Muscle layer of colon (tissue), 2 donors: ENCODE results near the gene ZSCAN26.
A peak's percentile ranks its signal among the peaks of the same experiment; 100 is the strongest.

Experiments
- H3K27ac ChIP-seq: one replicate; pipeline ENCODE4 v1.7.0; 2013; ENCODE audit warnings: low read depth, mild to moderate bottlenecking, low read length, moderate library complexity
- H3K27me3 ChIP-seq, 2 donors: one replicate each; pipeline ENCODE4 v1.7.0; 2013; ENCODE audit warnings: low read length in 2 of 2, mild to moderate bottlenecking in 2 of 2; ENCODE audit not compliant: insufficient read depth in 2 of 2, control insufficient read depth in 1 of 2
- H3K36me3 ChIP-seq: one replicate; pipeline ENCODE4 v1.7.0; 2013; ENCODE audit warnings: mild to moderate bottlenecking, low read length; ENCODE audit not compliant: insufficient read depth
- H3K4me1 ChIP-seq: one replicate; pipeline ENCODE4 v1.7.0; 2013; ENCODE audit warnings: mild to moderate bottlenecking, low read length; ENCODE audit not compliant: insufficient read depth
- H3K4me3 ChIP-seq, 2 donors: one replicate each; pipeline ENCODE4 v1.7.0; 2013; ENCODE audit warnings: low read length in 2 of 2, low read depth in 1 of 2, mild to moderate bottlenecking in 1 of 2, moderate library complexity in 1 of 2
- H3K9ac ChIP-seq: one replicate; pipeline ENCODE4 v1.7.0; 2013; ENCODE audit warnings: low read length
- H3K9me3 ChIP-seq: one replicate; pipeline ENCODE4 v1.7.0; 2013; ENCODE audit warnings: mild to moderate bottlenecking, low read length
- donor health status: abdominal sarcoma.
- donor health status: Adenocarcinoma of cecum.

ZSCAN26 gene

DNA sequence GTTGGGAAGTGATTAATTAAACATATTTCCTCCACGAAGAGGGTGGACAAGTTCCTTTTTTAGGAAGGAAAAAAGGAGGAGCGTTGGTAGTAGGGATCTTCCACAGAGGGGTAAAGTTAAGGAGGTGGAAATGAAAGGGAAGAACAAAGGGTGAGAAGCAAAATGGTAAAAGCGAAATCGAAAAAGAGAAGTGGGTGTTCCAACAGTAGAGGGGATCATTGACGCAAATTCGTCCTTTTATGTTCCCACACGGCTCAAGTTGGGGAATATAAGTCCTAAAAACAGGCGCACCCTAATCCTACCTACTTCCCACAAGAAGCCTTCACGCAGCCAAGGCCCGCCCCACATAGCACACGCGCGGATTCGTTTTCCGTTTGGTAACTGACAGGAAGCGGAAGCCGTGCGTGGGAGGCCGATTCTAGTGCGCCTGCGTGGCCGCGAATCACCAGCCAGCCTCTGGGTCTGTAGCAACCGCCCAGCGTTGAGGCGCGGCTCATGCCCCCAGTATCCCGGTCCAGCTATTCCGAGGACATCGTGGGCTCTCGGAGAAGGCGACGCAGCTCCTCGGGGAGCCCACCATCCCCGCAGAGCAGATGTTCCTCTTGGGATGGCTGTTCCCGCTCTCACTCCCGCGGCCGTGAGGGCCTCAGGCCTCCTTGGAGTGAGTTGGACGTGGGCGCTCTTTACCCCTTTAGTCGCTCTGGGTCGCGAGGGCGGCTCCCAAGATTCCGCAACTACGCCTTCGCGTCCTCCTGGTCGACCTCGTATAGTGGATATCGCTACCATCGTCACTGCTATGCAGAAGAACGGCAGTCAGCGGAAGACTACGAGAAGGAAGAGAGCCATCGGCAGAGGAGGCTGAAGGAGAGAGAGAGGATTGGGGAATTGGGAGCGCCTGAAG is 7.8 kb upstream of the ZSCAN26 start, which contains the start of gene NKAPL:
Gene NKAPL, plus strand, starts transcription at position 421 of the 901 bp plus-strand sequence. Its CDS starts 75 bp downstream, at position 496.
- H3K36me3 ChIP-seq: no peaks in the 10 kb centered on the region
- H3K27ac ChIP-seq: no peak within 1 kb of the TSS
- H3K4me1 ChIP-seq: peaks cover 5% of the 10 kb centered on the region
- no peaks in the 10 kb centered on the region for H3K9me3 ChIP-seq
- H3K9ac ChIP-seq: no peak within 1 kb of the TSS
- H3K4me3 ChIP-seq: peak within 1 kb of the TSS; percentile 17 to 67
- no peaks in the 10 kb centered on the region for H3K27me3 ChIP-seq

- H3K27ac ChIP-seq: no peak overlapping the region
- H3K27me3 ChIP-seq: no peaks in the 10 kb centered on the region
- no peaks in the 10 kb centered on the region for H3K9me3 ChIP-seq
- no peak overlapping the region for H3K4me3 ChIP-seq
- peaks cover 21% of the 10 kb centered on the region for H3K4me1 ChIP-seq
- no peak overlapping the region for H3K9ac ChIP-seq
- no peaks in the 10 kb centered on the region for H3K36me3 ChIP-seq
Measured at GRCh38 chr6:28263922-28264321, 3.0 kb upstream of the ZSCAN26 start.

GRCh38 chr6:28264834-28265401 is 2.0 kb upstream of the ZSCAN26 start:
- Histone ChIP-seq H3K36me3 (no peaks in the 10 kb centered on the region), H3K9me3 (no peaks in the 10 kb centered on the region), H3K27ac (no peak overlapping the region), H3K9ac (no peak overlapping the region), H3K4me1 (peaks cover 16% of the 10 kb centered on the region), H3K4me3 (no peak overlapping the region), H3K27me3 (no peaks in the 10 kb centered on the region)

DNA sequence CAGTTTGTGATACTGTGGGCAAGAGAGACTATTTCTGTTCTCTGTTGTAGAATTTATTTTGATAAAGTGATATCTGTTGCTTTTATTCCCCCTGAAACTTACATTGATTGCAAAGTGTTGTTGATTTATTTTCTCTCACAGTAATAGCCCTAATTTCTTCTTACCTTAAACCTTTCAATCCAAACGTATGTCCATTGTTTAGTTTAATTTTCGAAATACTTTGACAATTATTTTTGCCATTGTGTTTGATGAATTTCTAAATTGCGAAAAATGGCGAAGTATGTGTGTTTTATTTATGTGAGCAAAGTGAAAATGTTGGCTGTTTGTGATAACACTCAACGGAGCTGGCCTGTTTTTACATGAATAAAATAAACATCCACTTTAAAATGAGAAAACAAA is 381 bp upstream of the ZSCAN26 start:
- H3K4me3 ChIP-seq: peak overlapping the region; percentile 92 to 93
- no peaks in the 10 kb centered on the region for H3K36me3 ChIP-seq
- H3K4me1 ChIP-seq: peaks cover 16% of the 10 kb centered on the region
- H3K27ac ChIP-seq: peak overlapping the region; percentile 96
- no peaks in the 10 kb centered on the region for H3K27me3 ChIP-seq
- no peaks in the 10 kb centered on the region for H3K9me3 ChIP-seq
- peak overlapping the region; percentile 95 for H3K9ac ChIP-seq

GRCh38 chr6:28267695-28268059 is 734 bp downstream of the ZSCAN26 start:
- H3K4me1 ChIP-seq: peaks cover 16% of the 10 kb centered on the region
- no peaks in the 10 kb centered on the region for H3K27me3 ChIP-seq
- H3K4me3 ChIP-seq: peak overlapping the region; percentile 92 to 93
- peaks cover 11% of the 10 kb centered on the region for H3K36me3 ChIP-seq
- H3K9me3 ChIP-seq: no peaks in the 10 kb centered on the region
- H3K9ac ChIP-seq: peak overlapping the region; percentile 95
- H3K27ac ChIP-seq: peak overlapping the region; percentile 96

GRCh38 chr6:28269492-28269891 is 2.5 kb downstream of the ZSCAN26 start:
- no peak overlapping the region for H3K27ac ChIP-seq
- peaks cover 16% of the 10 kb centered on the region for H3K4me1 ChIP-seq
- H3K36me3 ChIP-seq: peaks cover 24% of the 10 kb centered on the region
- H3K9me3 ChIP-seq: no peaks in the 10 kb centered on the region
- H3K9ac ChIP-seq: no peak overlapping the region
- no peak overlapping the region for H3K4me3 ChIP-seq
- H3K27me3 ChIP-seq: no peaks in the 10 kb centered on the region

- Histone ChIP-seq H3K9me3 (no peaks in the 10 kb centered on the region), H3K4me3 (no peak overlapping the region), H3K9ac (no peak overlapping the region), H3K27ac (no peak overlapping the region), H3K36me3 (peaks cover 54% of the 10 kb centered on the region), H3K4me1 (no peaks in the 10 kb centered on the region), H3K27me3 (no peaks in the 10 kb centered on the region)
Measured at GRCh38 chr6:28274888-28275287, 7.9 kb downstream of the ZSCAN26 start.

GRCh38 chr6:28277746-28278145 is 10.8 kb downstream of the ZSCAN26 start:
- Histone ChIP-seq H3K27me3 (no peaks in the 10 kb centered on the region), H3K9me3 (peaks cover 3% of the 10 kb centered on the region), H3K36me3 (peaks cover 42% of the 10 kb centered on the region), H3K4me3 (no peak overlapping the region), H3K27ac (no peak overlapping the region), H3K4me1 (peaks cover 9% of the 10 kb centered on the region), H3K9ac (no peak overlapping the region)

- H3K27me3 ChIP-seq: no peaks in the 10 kb centered on the region
- peaks cover 34% of the 10 kb centered on the region for H3K36me3 ChIP-seq
- peaks cover 11% of the 10 kb centered on the region for H3K4me1 ChIP-seq
- peak overlapping the region; percentile 64 for H3K27ac ChIP-seq
- peaks cover 8% of the 10 kb centered on the region for H3K9me3 ChIP-seq
- peak overlapping the region in 1 of 2 donors; percentile 85 for H3K4me3 ChIP-seq
- no peak overlapping the region for H3K9ac ChIP-seq
Measured at GRCh38 chr6:28280595-28281287, 13.8 kb downstream of the ZSCAN26 start.

DNA sequence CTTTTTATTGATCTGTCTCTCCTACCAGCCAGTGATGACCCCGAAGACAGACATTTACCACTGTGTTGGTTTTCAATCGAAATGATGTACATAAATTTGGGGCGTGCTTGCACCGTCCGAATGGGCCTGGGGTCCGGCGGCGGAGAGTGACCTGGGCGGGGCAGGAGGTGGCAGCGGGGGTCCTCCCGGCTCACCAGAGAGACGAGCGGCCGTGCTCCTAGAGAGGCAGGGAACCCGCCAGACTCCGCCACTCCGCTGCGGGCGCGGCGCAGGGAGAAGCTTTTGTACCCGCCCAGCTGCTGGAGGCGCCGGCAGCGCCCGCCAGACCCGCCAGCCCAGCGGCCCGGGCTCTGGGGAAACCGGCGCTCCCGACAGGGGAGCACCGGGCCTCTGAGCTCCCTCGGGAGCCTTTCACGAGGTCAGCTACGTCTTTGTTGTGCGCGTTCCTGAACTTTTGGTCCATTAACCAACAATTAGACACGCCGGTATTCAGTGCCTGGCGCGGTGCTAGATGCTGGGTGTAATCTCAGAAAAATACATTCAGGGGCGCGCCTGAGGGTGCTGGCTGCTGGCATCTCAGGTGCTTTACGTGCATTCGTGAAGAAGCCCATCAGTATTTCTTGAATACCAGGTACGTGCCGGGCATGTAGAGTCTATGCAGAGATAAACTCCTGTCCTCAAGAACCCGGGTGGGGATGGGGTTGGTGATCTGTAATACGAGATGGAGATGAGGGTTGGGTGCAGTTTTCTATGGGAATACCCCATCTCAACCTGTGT is 14.5 kb downstream of the ZSCAN26 start, which contains the start of gene PGBD1:
Gene PGBD1, plus strand, starts transcription at position 285 of the 777 bp plus-strand sequence. CDS start 2,242 bp downstream, outside the sequence.
- Histone ChIP-seq H3K27me3 (no peaks in the 10 kb centered on the region), H3K27ac (peak within 1 kb of the TSS; percentile 64), H3K36me3 (peaks cover 26% of the 10 kb centered on the region), H3K9ac (peak within 1 kb of the TSS; percentile 44), H3K4me1 (peaks cover 11% of the 10 kb centered on the region), H3K9me3 (peaks cover 8% of the 10 kb centered on the region), H3K4me3 (peak within 1 kb of the TSS; percentile 67 to 85)

DNA sequence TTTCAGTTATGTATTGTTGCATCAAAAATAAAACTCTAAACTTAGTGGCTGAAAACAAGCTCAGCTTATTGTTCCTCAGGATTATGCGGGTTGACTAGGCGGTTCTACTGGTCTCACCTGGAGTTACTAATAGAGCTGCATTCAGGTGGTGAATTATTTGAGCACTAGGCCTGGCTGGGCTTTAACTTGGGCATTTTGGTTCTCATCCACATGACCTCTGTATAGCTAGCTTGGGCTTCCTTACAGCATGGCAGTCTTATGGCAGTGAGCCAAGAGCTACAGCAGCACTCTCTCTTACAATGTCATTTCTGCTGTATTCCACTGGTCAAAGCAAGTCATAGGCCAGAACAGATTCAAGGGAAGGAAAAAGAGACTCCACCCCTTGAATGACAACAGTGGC is 16.0 kb downstream of the ZSCAN26 start:
- peaks cover 8% of the 10 kb centered on the region for H3K9me3 ChIP-seq
- no peak overlapping the region for H3K9ac ChIP-seq
- peaks cover 27% of the 10 kb centered on the region for H3K36me3 ChIP-seq
- no peak overlapping the region for H3K27ac ChIP-seq
- no peak overlapping the region for H3K4me3 ChIP-seq
- H3K27me3 ChIP-seq: no peaks in the 10 kb centered on the region
- peaks cover 11% of the 10 kb centered on the region for H3K4me1 ChIP-seq
